ENCODE measurements around the gene SYNE1.
A peak's percentile ranks its signal among the peaks of the same experiment; 100 is the strongest.
"Not testable (repeated sequence)": the region's sequence is repeated elsewhere in the genome, so short reads cannot be mapped to it uniquely, and the experiment has no call there.

SYNE1 gene

GRCh38 chr6:152642578-152643375 is 5.6 kb upstream of the SYNE1 start:
- Mint-ChIP-seq H3K4me1 (ENCODE audit: low read depth) (peaks cover 3% of the 10 kb centered on the region), H3K27ac (no peak overlapping the region), H3K9me3 (no peaks in the 10 kb centered on the region), H3K27me3 (peaks cover 16% of the 10 kb centered on the region), H3K4me3 (no peak overlapping the region), H3K36me3 (ENCODE audit: low read depth) (no peaks in the 10 kb centered on the region)
- DNase-seq = peak; percentile 37

GRCh38 chr6:152636609-152637295 is 410 bp downstream of the SYNE1 start:
- H3K36me3 Mint-ChIP-seq (ENCODE audit: low read depth) = no peaks in the 10 kb centered on the region
- H3K4me1 Mint-ChIP-seq (ENCODE audit: low read depth) = peaks cover 17% of the 10 kb centered on the region

GRCh38 chr6:152636021-152636608 is 1.0 kb downstream of the SYNE1 start:
- peak overlapping the region; percentile 7 for H3K27ac Mint-ChIP-seq
- H3K4me3 Mint-ChIP-seq = peak overlapping the region; percentile 69
- no peaks in the 10 kb centered on the region for H3K9me3 Mint-ChIP-seq
- no peak for DNase-seq
- H3K27me3 Mint-ChIP-seq = peaks cover 41% of the 10 kb centered on the region
- H3K36me3 Mint-ChIP-seq (ENCODE audit: low read depth) = no peaks in the 10 kb centered on the region
- peaks cover 17% of the 10 kb centered on the region for H3K4me1 Mint-ChIP-seq (ENCODE audit: low read depth)

More at GRCh38 chr6:152636609-152637295, 410 bp downstream of the SYNE1 start:
- H3K27ac Mint-ChIP-seq = no peak overlapping the region
- no peaks in the 10 kb centered on the region for H3K9me3 Mint-ChIP-seq
- peak overlapping the region; percentile 69 for H3K4me3 Mint-ChIP-seq
- H3K27me3 Mint-ChIP-seq = peaks cover 41% of the 10 kb centered on the region
- DNase-seq = peak; percentile 31

- Mint-ChIP-seq H3K4me3 (no peak overlapping the region), H3K4me1 (ENCODE audit: low read depth) (peaks cover 17% of the 10 kb centered on the region), H3K36me3 (ENCODE audit: low read depth) (no peaks in the 10 kb centered on the region), H3K9me3 (no peaks in the 10 kb centered on the region), H3K27me3 (peaks cover 41% of the 10 kb centered on the region), H3K27ac (no peak overlapping the region)
- no peak for DNase-seq
Observed at GRCh38 chr6:152634773-152635172, 2.4 kb downstream of the SYNE1 start.

GRCh38 chr6:152632121-152632782 is 4.9 kb downstream of the SYNE1 start:
- Mint-ChIP-seq H3K27me3 (peaks cover 28% of the 10 kb centered on the region), H3K36me3 (ENCODE audit: low read depth) (no peaks in the 10 kb centered on the region), H3K4me1 (ENCODE audit: low read depth) (peaks cover 10% of the 10 kb centered on the region), H3K4me3 (no peak overlapping the region), H3K27ac (no peak overlapping the region), H3K9me3 (no peaks in the 10 kb centered on the region)
- DNase-seq = no peak

GRCh38 chr6:152631376-152631775 is 5.8 kb downstream of the SYNE1 start:
- Mint-ChIP-seq H3K4me3 (no peak overlapping the region), H3K9me3 (no peaks in the 10 kb centered on the region), H3K36me3 (ENCODE audit: low read depth) (no peaks in the 10 kb centered on the region), H3K27me3 (peaks cover 26% of the 10 kb centered on the region), H3K27ac (no peak overlapping the region), H3K4me1 (ENCODE audit: low read depth) (peaks cover 6% of the 10 kb centered on the region)
- no peak for DNase-seq

DNA sequence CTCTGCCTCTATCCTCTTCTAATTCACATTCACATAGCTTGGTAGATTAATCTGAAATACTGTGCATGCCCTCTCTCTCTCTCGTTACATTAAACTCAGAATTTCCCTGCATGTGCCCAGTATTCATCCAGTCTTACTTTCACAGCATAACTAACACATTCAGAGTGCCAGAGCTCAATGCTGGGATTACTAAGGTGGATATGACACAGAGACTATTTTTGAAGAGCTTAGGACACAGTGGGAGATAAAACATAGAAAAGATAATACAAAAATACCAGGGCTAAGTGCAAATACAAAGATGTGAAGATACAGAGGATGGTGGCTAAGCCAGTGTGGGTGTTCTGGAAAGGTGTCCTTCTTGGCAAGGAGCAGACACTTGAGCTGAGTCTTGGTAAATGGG is 6.3 kb downstream of the SYNE1 start:
- H3K4me1 Mint-ChIP-seq (ENCODE audit: low read depth) = peaks cover under 1% of the 10 kb centered on the region
- no peak for DNase-seq
- H3K4me3 Mint-ChIP-seq = no peak overlapping the region
- H3K36me3 Mint-ChIP-seq (ENCODE audit: low read depth) = no peaks in the 10 kb centered on the region
- peaks cover 26% of the 10 kb centered on the region for H3K27me3 Mint-ChIP-seq
- H3K9me3 Mint-ChIP-seq = no peaks in the 10 kb centered on the region
- H3K27ac Mint-ChIP-seq = no peak overlapping the region

GRCh38 chr6:152625213-152625612 is 11.9 kb downstream of the SYNE1 start:
- peaks cover 13% of the 10 kb centered on the region for H3K27me3 Mint-ChIP-seq
- no peaks in the 10 kb centered on the region for H3K36me3 Mint-ChIP-seq (ENCODE audit: low read depth)
- no peak for DNase-seq
- H3K27ac Mint-ChIP-seq = no peak overlapping the region
- no peaks in the 10 kb centered on the region for H3K9me3 Mint-ChIP-seq
- no peak overlapping the region for H3K4me3 Mint-ChIP-seq
- H3K4me1 Mint-ChIP-seq (ENCODE audit: low read depth) = no peaks in the 10 kb centered on the region

DNA sequence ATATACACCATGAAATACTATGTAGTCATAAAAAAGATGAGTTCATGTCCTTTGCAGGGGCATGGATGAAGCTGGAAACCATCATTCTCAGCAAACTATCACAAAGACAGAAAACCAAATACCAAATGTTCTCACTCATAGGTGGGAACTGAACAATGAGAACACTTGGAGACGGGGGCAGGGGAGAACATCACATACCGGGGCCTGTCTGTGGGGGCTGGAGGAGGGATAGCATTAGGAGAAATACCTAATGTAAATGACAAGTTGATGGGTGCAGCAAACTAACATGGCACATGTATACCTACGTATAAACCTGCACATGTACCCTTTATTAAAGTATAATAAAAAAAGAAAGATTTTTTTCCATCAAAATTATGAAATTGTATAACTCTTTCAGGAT is 22.4 kb downstream of the SYNE1 start:
- not testable (repeated sequence) for H3K27me3 Mint-ChIP-seq; H3K36me3 Mint-ChIP-seq (ENCODE audit: low read depth); H3K4me3 Mint-ChIP-seq; H3K9me3 Mint-ChIP-seq; H3K4me1 Mint-ChIP-seq (ENCODE audit: low read depth); DNase-seq; H3K27ac Mint-ChIP-seq

GRCh38 chr6:152609125-152609670 is 28.0 kb downstream of the SYNE1 start:
- H3K27me3 Mint-ChIP-seq = peaks cover 2% of the 10 kb centered on the region
- no peak overlapping the region for H3K27ac Mint-ChIP-seq
- no peak for DNase-seq
- no peaks in the 10 kb centered on the region for H3K4me1 Mint-ChIP-seq (ENCODE audit: low read depth)
- H3K9me3 Mint-ChIP-seq = no peaks in the 10 kb centered on the region
- no peaks in the 10 kb centered on the region for H3K36me3 Mint-ChIP-seq (ENCODE audit: low read depth)
- H3K4me3 Mint-ChIP-seq = no peak overlapping the region

- Mint-ChIP-seq H3K27me3 (peaks cover 2% of the 10 kb centered on the region), H3K27ac (no peak overlapping the region), H3K36me3 (ENCODE audit: low read depth) (no peaks in the 10 kb centered on the region), H3K4me1 (ENCODE audit: low read depth) (no peaks in the 10 kb centered on the region), H3K4me3 (no peak overlapping the region), H3K9me3 (no peaks in the 10 kb centered on the region)
- DNase-seq = no peak
Observed at GRCh38 chr6:152605941-152606340, 31.2 kb downstream of the SYNE1 start.

GRCh38 chr6:152605342-152605741 is 31.8 kb downstream of the SYNE1 start:
- Mint-ChIP-seq H3K36me3 (ENCODE audit: low read depth) (no peaks in the 10 kb centered on the region), H3K9me3 (no peaks in the 10 kb centered on the region), H3K4me3 (no peak overlapping the region), H3K27ac (no peak overlapping the region), H3K27me3 (peaks cover 2% of the 10 kb centered on the region), H3K4me1 (ENCODE audit: low read depth) (no peaks in the 10 kb centered on the region)
- DNase-seq = no peak

DNA sequence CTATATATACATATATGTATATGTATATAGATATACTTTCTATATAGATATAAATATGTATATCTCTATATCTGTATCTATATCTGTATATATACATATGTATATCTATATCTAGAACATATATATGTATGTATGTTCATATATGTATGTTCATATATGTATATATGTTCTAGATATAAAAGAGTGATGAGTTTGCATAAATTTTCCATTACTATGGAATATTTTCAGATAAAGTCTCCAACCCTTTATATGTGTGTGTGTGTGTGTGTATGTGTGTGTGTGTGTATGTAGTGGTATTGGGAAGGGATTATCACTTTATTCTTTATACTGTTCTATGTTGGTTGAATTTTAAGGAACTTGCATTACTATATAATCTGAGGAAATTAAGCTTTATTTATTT is 33.3 kb downstream of the SYNE1 start:
- DNase-seq = no peak
- Mint-ChIP-seq H3K36me3 (ENCODE audit: low read depth) (no peaks in the 10 kb centered on the region), H3K4me1 (ENCODE audit: low read depth) (no peaks in the 10 kb centered on the region)

DNA sequence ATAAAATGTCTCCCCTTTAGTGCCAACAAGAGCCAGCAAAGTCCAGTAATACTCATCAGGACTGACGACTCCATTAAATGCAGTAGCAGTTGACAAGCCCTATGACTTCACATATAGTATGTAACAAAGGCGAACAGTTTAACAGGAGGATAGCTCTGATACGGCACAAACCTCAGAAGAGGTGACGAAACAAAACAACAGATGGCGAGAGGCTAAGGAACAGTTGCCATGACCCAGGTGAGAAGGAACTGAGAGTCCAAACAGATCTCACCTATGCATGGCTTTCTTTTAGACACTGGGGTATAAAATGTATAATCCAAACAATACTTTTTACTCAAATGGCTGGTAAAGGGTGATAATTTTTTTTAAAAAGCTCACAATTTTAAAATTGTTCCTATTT is 37.1 kb downstream of the SYNE1 start:
- Mint-ChIP-seq H3K4me3 (no peak overlapping the region), H3K27me3 (no peaks in the 10 kb centered on the region), H3K4me1 (ENCODE audit: low read depth) (peaks cover 1% of the 10 kb centered on the region), H3K27ac (no peak overlapping the region), H3K36me3 (ENCODE audit: low read depth) (no peaks in the 10 kb centered on the region), H3K9me3 (no peaks in the 10 kb centered on the region)
- no peak for DNase-seq

More for the DNA sequence above, 33.3 kb downstream of the SYNE1 start:
- no peaks in the 10 kb centered on the region for H3K9me3 Mint-ChIP-seq
- H3K4me3 Mint-ChIP-seq = no peak overlapping the region
- peaks cover 2% of the 10 kb centered on the region for H3K27me3 Mint-ChIP-seq
- H3K27ac Mint-ChIP-seq = no peak overlapping the region
